Neuronal stem cell (in vitro differentiated cells): ENCODE data around the gene ZNF112. TPM values are rescaled to one million over a fixed set of nuclear protein-coding genes. Genes with fewer than 3 reads are reported as not detected.

Experiments
- DNase-seq: peaks from one replicate; pipeline ENCODE4 v3.0.0-alpha.2; 2013; ENCODE audit warnings: low spot score
- H2AFZ ChIP-seq: one replicate; pipeline ENCODE4 v1.6.1; 2013; ENCODE audit warnings: mild to moderate bottlenecking, low read length, inconsistent platforms
- H2AK5ac ChIP-seq: 2 replicates; pipeline ENCODE4 v1.6.1; 2013; ENCODE audit warnings: low read depth, mild to moderate bottlenecking, inconsistent platforms, low read length, moderate library complexity, mixed read lengths
- H2BK120ac ChIP-seq: 2 replicates; pipeline ENCODE4 v1.6.1; 2013; ENCODE audit warnings: low read depth, mild to moderate bottlenecking, inconsistent platforms, low read length, moderate library complexity, mixed read lengths
- H2BK12ac ChIP-seq: one replicate; pipeline ENCODE4 v1.6.1; 2013; ENCODE audit warnings: low read length, inconsistent platforms
- H2BK15ac ChIP-seq: 2 replicates; pipeline ENCODE4 v1.6.1; 2013; ENCODE audit warnings: mild to moderate bottlenecking, low read length, inconsistent platforms, mixed read lengths
- H2BK5ac ChIP-seq: one replicate; pipeline ENCODE4 v1.6.1; 2013; ENCODE audit warnings: inconsistent platforms, mild to moderate bottlenecking, low read length, moderate library complexity
- H3K14ac ChIP-seq: one replicate; pipeline ENCODE4 v1.6.1; 2013; ENCODE audit warnings: low read length, inconsistent platforms
- H3K18ac ChIP-seq: 2 replicates; pipeline ENCODE4 v1.6.1; 2013; ENCODE audit warnings: low read length, inconsistent platforms
- H3K23ac ChIP-seq: 2 replicates; pipeline ENCODE4 v1.6.1; 2013; ENCODE audit warnings: low read depth, mild to moderate bottlenecking, mixed read lengths, low read length, inconsistent platforms; ENCODE audit not compliant: poor library complexity
- H3K27ac ChIP-seq: replicated peaks from 3 replicates; pipeline ENCODE4 v1.5.1; 2013; ENCODE audit warnings: low read length, inconsistent platforms
- H3K27me3 ChIP-seq, 3 experiments: 2 replicates each; pipeline ENCODE4 v1.6.1; 2013; ENCODE audit warnings: low read length in 3 of 3, mild to moderate bottlenecking in 2 of 3, inconsistent platforms in 1 of 3, low read depth in 1 of 3, mixed read lengths in 1 of 3, moderate library complexity in 1 of 3; ENCODE audit not compliant: control insufficient read depth in 3 of 3, insufficient read depth in 3 of 3
- H3K36me3 ChIP-seq, 2 donors: replicated peaks in 1 of 2; 2 replicates each; pipeline ENCODE4 v1.6.1; 2013; ENCODE audit warnings: low read length in 2 of 2; ENCODE audit not compliant: control insufficient read depth in 2 of 2, insufficient read depth in 2 of 2
- H3K4ac ChIP-seq: 2 replicates; pipeline ENCODE4 v1.6.1; 2013; ENCODE audit warnings: inconsistent platforms, mild to moderate bottlenecking, low read length, moderate library complexity
- H3K4me1 ChIP-seq, 2 donors: 1 replicate in 1 of 2; 2 replicates in 1 of 2; pipeline ENCODE4 v1.6.1; 2013; ENCODE audit warnings: low read length in 2 of 2, low read depth in 1 of 2; ENCODE audit not compliant: control insufficient read depth in 2 of 2, insufficient read depth in 1 of 2
- H3K4me2 ChIP-seq: one replicate; pipeline ENCODE4 v1.6.1; 2013; ENCODE audit warnings: mild to moderate bottlenecking, low read length, inconsistent platforms; ENCODE audit not compliant: insufficient read depth, poor library complexity, severe bottlenecking
- H3K4me3 ChIP-seq, 2 donors: 2 replicates each; pipeline ENCODE4 v1.5.1; 2013; ENCODE audit warnings: low read length in 2 of 2, mild to moderate bottlenecking in 2 of 2, inconsistent platforms in 1 of 2, moderate library complexity in 1 of 2
- H3K79me1 ChIP-seq: one replicate; pipeline ENCODE4 v1.6.1; 2013; ENCODE audit warnings: low read depth, mild to moderate bottlenecking, inconsistent platforms, low read length, moderate library complexity
- H3K9ac ChIP-seq: one replicate; pipeline ENCODE4 v1.6.1; 2013; ENCODE audit warnings: mild to moderate bottlenecking, low read depth, low read length, inconsistent platforms; ENCODE audit not compliant: poor library complexity
- H3K9me3 ChIP-seq, 2 donors: replicated peaks in 1 of 2; 2 replicates each; pipeline versions ENCODE3 to v1.6.1; 2013; ENCODE audit warnings: low read length in 2 of 2, mild to moderate bottlenecking in 2 of 2, inconsistent platforms in 1 of 2, low read depth in 1 of 2, mixed read lengths in 1 of 2, moderate library complexity in 1 of 2; ENCODE audit not compliant: control insufficient read depth in 2 of 2, insufficient read depth in 1 of 2
- H4K8ac ChIP-seq: one replicate; pipeline ENCODE4 v1.6.1; 2013; ENCODE audit warnings: low read depth, mild to moderate bottlenecking, inconsistent platforms, low read length, moderate library complexity
- H4K91ac ChIP-seq: one replicate; pipeline ENCODE4 v1.6.1; 2013; ENCODE audit warnings: low read length, low read depth, mild to moderate bottlenecking, inconsistent platforms; ENCODE audit not compliant: poor library complexity
- WGBS, 2 donors: extraction: QIAGEN DNeasy Blood & Tissue Kit; methylation state at CpG; one replicate each; pipeline ENCODE4 v1.1.7; 2013; ENCODE audit warnings: missing lambda C conversion rate in 2 of 2, mixed read lengths in 1 of 2; ENCODE audit not compliant: insufficient read length in 2 of 2, insufficient replicate concordance in 1 of 2; ENCODE audit errors: extremely low coverage in 2 of 2; 5-methylcytosine and 5-hydroxymethylcytosine counted together
- small RNA-seq: library from polyadenylated mRNA; stranded (forward); fragments of <200 nt; extraction: miRNeasy Mini kit (QIAGEN cat#:217004); gene quantifications from one replicate; pipeline ENCODE3, GENCODE V24; 2013; ENCODE audit not compliant: insufficient read depth

ZNF112 gene

GRCh38 chr19:44278181-44278690 is 78.2 kb downstream of the ZNF112 start:
- no peak overlapping the region for H3K4me2 ChIP-seq
- no peak overlapping the region for H3K9ac ChIP-seq
- no peak overlapping the region for H2AK5ac ChIP-seq

GRCh38 chr19:44277331-44277730 is 79.1 kb downstream of the ZNF112 start:
- Histone ChIP-seq H2AFZ (no peak overlapping the region), H3K27me3 (no peaks in the 10 kb centered on the region), H4K91ac (no peak overlapping the region), H3K18ac (no peak overlapping the region), H2BK15ac (no peak overlapping the region), H3K27ac (no peak overlapping the region), H3K23ac (no peak overlapping the region), H2BK120ac (no peak overlapping the region), H3K79me1 (no peaks in the 10 kb centered on the region), H3K4ac (no peak overlapping the region), H3K9me3 (peaks cover 6 to 33% of the 10 kb centered on the region in 2 donors), H3K14ac (no peak overlapping the region), H2AK5ac (no peak overlapping the region), H2BK12ac (no peak overlapping the region), H3K4me2 (no peak overlapping the region), H3K9ac (no peak overlapping the region), H2BK5ac (no peak overlapping the region), H3K4me3 (no peak overlapping the region), H3K4me1 (no peaks in the 10 kb centered on the region), H4K8ac (no peak overlapping the region), H3K36me3 (peaks cover 0 to 14% of the 10 kb centered on the region in 2 donors)
- DNase-seq, result no peak
- WGBS, 2 donors, result no CpG with 5 or more reads among the region's 1 CpG

More at GRCh38 chr19:44278181-44278690, 78.2 kb downstream of the ZNF112 start:
- no peak overlapping the region for H4K8ac ChIP-seq
- peaks cover 7 to 33% of the 10 kb centered on the region in 2 donors for H3K9me3 ChIP-seq
- no peak overlapping the region for H3K4me3 ChIP-seq
- no peak overlapping the region for H4K91ac ChIP-seq
- no peak overlapping the region for H3K18ac ChIP-seq
- H3K27me3 ChIP-seq, result no peaks in the 10 kb centered on the region
- no peak for DNase-seq
- no peak overlapping the region for H2BK12ac ChIP-seq
- no peak overlapping the region for H3K4ac ChIP-seq
- no peak overlapping the region for H3K27ac ChIP-seq
- H3K23ac ChIP-seq, result no peak overlapping the region
- H3K36me3 ChIP-seq, result peaks cover 0 to 12% of the 10 kb centered on the region in 2 donors
- H3K4me1 ChIP-seq, result no peaks in the 10 kb centered on the region
- H3K79me1 ChIP-seq, result no peaks in the 10 kb centered on the region
- H2BK5ac ChIP-seq, result no peak overlapping the region
- no CpG with 5 or more reads among the region's 4 CpGs for WGBS, 2 donors
- no peak overlapping the region for H2BK15ac ChIP-seq
- no peak overlapping the region for H3K14ac ChIP-seq
- no peak overlapping the region for H2BK120ac ChIP-seq
- no peak overlapping the region for H2AFZ ChIP-seq

Small RNA genes lying within 50 kb of the gene (small RNA-seq; reads per million reads assigned to genes)
- not detected for gene NDUFA3P1
